Ascending aorta (tissue), 2 donors: ENCODE results near the gene EEIG2. TPM values are rescaled to one million over a fixed set of nuclear protein-coding genes. Genes with fewer than 3 reads are reported as not detected.

Experiments used
- DNase-seq, 2 donors: peaks; one replicate each; pipeline ENCODE4 v3.0.0-alpha.2; 2019; ENCODE audit warnings: low spot score in 2 of 2
- H3K27ac ChIP-seq, 2 donors: fragments of 200-600 bp; sonication (generic); one replicate each; pipeline ENCODE4 v1.5.1; 2016 to 2017; ENCODE audit warnings: mild to moderate bottlenecking in 1 of 2
- H3K27me3 ChIP-seq: fragments of 200-600 bp; sonication (generic); one replicate; pipeline ENCODE4 v1.5.1; 2017
- H3K36me3 ChIP-seq, 2 donors: fragments of 200-600 bp; sonication (generic); one replicate each; pipeline ENCODE4 v1.5.1; 2016
- H3K4me1 ChIP-seq, 2 donors: fragments of 200-600 bp; sonication (generic); one replicate each; pipeline ENCODE4 v1.5.1; 2016 to 2017; ENCODE audit warnings: mild to moderate bottlenecking in 1 of 2
- H3K4me3 ChIP-seq, 2 donors: fragments of 200-600 bp; sonication (generic); one replicate each; pipeline ENCODE4 v1.5.1; 2016 to 2017; ENCODE audit warnings: mild to moderate bottlenecking in 1 of 2
- H3K9me3 ChIP-seq, 2 donors: fragments of 200-600 bp; sonication (generic); one replicate each; pipeline ENCODE4 v1.5.1; 2016
- intact Hi-C: fragments of 100-400 bp; cut with DNase I; formaldehyde crosslinking; loops from one replicate; pipeline ENCODE4 v1.15.1; 2023
- total RNA-seq: library from RNA; depleted of rRNA; stranded (reverse); fragments of >200 nt; gene quantifications from one replicate; pipeline ENCODE4 v1.1.0, GENCODE V29; 2016
- TF ChIP-seq, protein P1 (sequence below), 3 experiments: fragments of 200-600 bp in 2 of 3; fragments of 450-650 bp in 1 of 3; sonication (generic) in 2 of 3; IDR thresholded peaks; one replicate each; pipeline ENCODE4 v1.5.1; 2016 to 2019; ENCODE audit warnings: antibody characterized with exemption in 3 of 3, mild to moderate bottlenecking in 1 of 3, moderate library complexity in 1 of 3

The EEIG2 gene
- total RNA-seq, 1 donor from 2014 or later, result 9.6 TPM

DNA sequence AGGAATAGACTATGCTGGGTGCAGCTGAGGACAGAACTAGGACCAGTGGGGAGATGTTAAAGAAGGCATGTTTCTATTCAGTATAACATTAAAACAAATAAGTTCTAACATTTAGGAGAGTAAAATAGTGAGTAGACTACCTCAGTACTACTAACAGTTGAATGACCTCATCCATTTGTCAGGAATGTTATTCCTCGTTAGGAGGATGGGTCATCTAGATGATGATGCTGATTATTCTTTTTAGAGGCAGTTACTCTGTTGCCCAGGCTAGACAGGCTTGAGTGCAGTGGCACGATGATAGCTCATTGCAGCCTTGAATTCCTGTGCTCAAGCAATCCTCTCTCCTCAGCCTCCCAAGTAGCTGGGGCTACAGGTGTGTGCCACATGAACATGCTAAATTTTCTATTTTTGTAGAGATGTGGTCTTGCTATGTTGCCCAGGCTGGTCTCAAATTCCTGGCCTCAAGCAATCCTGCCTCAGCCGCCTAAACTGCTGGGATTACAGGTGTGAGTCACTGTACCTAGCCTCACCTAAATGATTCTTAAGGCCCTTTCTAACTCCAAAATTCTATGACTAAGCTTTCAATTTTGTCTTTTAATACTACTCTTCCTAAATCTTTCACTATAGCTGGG is 9.3 kb downstream of the EEIG2 start:
- intact Hi-C loops, result no loop called here
- Histone ChIP-seq H3K4me1 (no peaks in the 10 kb centered on the region), H3K4me3 (no peak overlapping the region), H3K27ac (no peak overlapping the region), H3K27me3 (no peaks in the 10 kb centered on the region), H3K9me3 (no peaks in the 10 kb centered on the region), H3K36me3 (no peaks in the 10 kb centered on the region)
- DNase-seq, result no peak
- TF ChIP-seq, protein P1, sequence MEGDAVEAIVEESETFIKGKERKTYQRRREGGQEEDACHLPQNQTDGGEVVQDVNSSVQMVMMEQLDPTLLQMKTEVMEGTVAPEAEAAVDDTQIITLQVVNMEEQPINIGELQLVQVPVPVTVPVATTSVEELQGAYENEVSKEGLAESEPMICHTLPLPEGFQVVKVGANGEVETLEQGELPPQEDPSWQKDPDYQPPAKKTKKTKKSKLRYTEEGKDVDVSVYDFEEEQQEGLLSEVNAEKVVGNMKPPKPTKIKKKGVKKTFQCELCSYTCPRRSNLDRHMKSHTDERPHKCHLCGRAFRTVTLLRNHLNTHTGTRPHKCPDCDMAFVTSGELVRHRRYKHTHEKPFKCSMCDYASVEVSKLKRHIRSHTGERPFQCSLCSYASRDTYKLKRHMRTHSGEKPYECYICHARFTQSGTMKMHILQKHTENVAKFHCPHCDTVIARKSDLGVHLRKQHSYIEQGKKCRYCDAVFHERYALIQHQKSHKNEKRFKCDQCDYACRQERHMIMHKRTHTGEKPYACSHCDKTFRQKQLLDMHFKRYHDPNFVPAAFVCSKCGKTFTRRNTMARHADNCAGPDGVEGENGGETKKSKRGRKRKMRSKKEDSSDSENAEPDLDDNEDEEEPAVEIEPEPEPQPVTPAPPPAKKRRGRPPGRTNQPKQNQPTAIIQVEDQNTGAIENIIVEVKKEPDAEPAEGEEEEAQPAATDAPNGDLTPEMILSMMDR (IDR thresholded peaks at IDR 0.05), result no peak

DNA sequence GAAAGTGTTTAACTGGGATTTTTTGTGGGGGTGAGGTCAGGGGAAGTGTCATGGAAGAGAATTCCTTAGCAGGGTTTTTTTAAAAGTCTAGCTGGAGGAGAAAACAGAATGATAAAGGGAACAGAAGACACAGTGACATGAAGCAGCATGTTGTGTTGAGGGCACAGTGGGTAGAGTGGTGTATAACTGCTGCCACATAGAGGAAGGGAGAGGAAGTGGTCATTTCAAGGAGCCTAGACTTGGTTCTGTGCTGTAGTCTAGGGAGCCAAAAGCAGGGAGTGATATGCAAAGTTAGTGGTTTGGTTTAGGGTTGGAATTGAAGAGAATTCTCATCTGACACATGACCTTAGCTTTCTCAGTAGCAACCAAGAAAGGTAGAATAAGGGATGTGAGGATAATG is 10.2 kb downstream of the EEIG2 start:
- DNase-seq, result no peak
- no peaks in the 10 kb centered on the region for H3K4me1 ChIP-seq
- H3K4me3 ChIP-seq, result no peak overlapping the region
- no peaks in the 10 kb centered on the region for H3K27me3 ChIP-seq
- intact Hi-C loops, result no loop called here
- H3K9me3 ChIP-seq, result no peaks in the 10 kb centered on the region
- H3K27ac ChIP-seq, result no peak overlapping the region
- TF ChIP-seq, protein P1 (IDR thresholded peaks at IDR 0.05), result peak in 1 of 3 experiments; percentile 16
- H3K36me3 ChIP-seq, result no peaks in the 10 kb centered on the region

DNA sequence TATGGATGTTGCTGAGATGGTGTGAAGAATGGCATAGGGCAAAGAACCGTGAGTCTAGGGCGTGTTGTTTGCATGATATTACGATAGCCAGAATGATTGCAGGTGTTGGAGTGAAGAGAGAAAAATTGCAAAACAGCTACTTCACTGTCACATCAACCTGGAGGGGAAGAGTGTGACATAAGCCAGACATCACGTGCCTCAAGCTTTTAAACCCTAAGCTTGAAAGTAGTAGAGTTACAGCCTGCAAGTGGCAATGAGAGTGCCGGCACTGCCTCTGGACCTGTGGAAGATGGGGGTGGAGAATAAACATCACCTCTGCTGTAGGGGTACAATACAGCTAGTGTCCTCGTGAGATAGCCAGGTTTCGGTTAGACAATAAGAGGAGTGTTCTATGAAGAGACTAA is 11.1 kb downstream of the EEIG2 start:
- H3K4me3 ChIP-seq, result no peak overlapping the region
- intact Hi-C loops, result no loop called here

GRCh38 chr1:108572182-108572581 is 12.3 kb downstream of the EEIG2 start:
- no peaks in the 10 kb centered on the region for H3K36me3 ChIP-seq
- TF ChIP-seq, protein P1 (IDR thresholded peaks at IDR 0.05), result no peak
- no peak overlapping the region for H3K27ac ChIP-seq
- intact Hi-C loops, result no loop called here
- no peak overlapping the region for H3K4me3 ChIP-seq
- H3K9me3 ChIP-seq, result no peaks in the 10 kb centered on the region
- H3K4me1 ChIP-seq, result no peaks in the 10 kb centered on the region
- no peaks in the 10 kb centered on the region for H3K27me3 ChIP-seq
- DNase-seq, result no peak

More for the DNA sequence above, 11.1 kb downstream of the EEIG2 start:
- Histone ChIP-seq H3K27me3 (no peaks in the 10 kb centered on the region), H3K4me1 (no peaks in the 10 kb centered on the region), H3K27ac (no peak overlapping the region), H3K36me3 (no peaks in the 10 kb centered on the region), H3K9me3 (no peaks in the 10 kb centered on the region)
- no peak for DNase-seq
- TF ChIP-seq, protein P1 (IDR thresholded peaks at IDR 0.05), result no peak

DNA sequence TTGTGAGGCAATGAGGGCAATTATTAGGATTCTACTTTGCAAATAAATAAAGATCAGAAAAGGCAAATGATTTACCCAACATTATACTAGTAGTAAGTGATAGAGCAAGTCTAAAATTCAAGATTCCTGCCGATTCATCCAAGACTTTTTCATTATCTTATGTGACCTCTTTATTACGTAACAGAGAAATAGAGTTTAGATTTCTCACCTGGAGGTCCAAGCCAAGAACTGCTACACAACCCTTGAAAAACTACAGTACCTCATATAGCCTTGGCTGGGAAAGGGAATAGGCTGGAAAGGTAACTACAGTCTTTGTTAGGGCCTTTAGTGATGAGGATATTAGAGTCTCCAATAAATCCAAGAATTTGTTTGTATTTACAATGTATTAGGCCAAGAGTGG is 13.3 kb downstream of the EEIG2 start:
- no peak overlapping the region for H3K27ac ChIP-seq
- no peaks in the 10 kb centered on the region for H3K36me3 ChIP-seq
- H3K9me3 ChIP-seq, result no peaks in the 10 kb centered on the region
- no peak overlapping the region for H3K4me3 ChIP-seq
- no peaks in the 10 kb centered on the region for H3K4me1 ChIP-seq
- H3K27me3 ChIP-seq, result no peaks in the 10 kb centered on the region
- no peak for DNase-seq
- intact Hi-C loops, result no loop called here
- TF ChIP-seq, protein P1 (IDR thresholded peaks at IDR 0.05), result no peak

- H3K36me3 ChIP-seq, result no peaks in the 10 kb centered on the region
- TF ChIP-seq, protein P1 (IDR thresholded peaks at IDR 0.05), result no peak
- H3K27me3 ChIP-seq, result no peaks in the 10 kb centered on the region
- no peaks in the 10 kb centered on the region for H3K4me1 ChIP-seq
- H3K9me3 ChIP-seq, result no peaks in the 10 kb centered on the region
- H3K4me3 ChIP-seq, result no peak overlapping the region
- intact Hi-C loops, result no loop called here
- no peak for DNase-seq
- H3K27ac ChIP-seq, result no peak overlapping the region
Measured at GRCh38 chr1:108574008-108574407, 14.1 kb downstream of the EEIG2 start.
